ENCODE measurements around the gene HEATR9. TPM values are rescaled to one million over a fixed set of nuclear protein-coding genes. Genes with fewer than 3 reads are reported as not detected.

The HEATR9 gene, protein sequence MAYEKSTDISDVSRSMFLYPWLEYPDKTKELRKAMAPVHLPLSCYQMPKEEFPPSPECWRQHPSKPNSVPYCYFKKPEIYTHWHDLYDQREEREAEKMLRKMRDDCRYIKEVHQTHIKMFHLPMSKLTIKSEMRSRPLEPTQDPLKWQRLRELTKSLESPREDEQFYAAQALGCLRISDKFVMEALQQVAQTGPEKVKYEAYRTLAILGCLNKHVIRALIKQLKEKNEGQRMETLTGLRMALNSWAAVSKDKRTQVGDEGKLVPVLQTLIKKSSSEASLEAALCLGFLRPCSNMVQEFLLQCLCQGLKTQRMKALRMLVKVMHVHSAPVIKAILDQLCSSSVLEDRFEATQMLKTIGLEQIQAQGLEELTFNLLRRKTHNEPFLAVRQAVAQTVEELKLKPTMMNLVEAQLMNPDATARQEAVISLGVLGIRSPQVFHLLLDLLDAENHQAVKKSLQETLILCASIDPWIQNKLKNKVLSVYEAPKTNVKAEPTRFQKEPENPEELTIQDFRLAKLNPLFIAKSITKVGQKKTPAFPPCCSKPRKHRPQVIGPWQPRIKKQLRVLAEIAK
- polyA plus RNA-seq (2012; ENCODE audit: insufficient read depth, insufficient read length): not detected

DNA sequence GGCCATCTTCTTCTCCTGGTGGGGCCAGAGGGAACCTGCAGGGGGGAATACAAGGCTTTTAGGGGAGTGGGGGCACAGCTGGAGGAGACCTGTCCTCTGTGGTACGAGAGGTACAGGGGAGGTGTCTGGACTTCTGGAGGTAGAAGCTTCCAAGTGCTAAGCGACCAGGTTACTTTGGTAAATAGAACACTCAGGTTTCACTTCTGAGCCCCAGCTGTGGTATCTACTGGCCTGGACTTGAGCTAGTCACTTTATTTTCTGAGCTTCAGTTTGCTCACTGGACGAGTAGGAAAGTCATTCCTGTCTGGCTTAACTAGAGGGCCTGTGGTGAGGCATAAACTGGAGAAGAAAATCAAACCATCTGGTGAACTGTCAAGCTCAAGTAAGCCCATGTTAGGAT is at the start of gene HEATR9:
TSS of gene HEATR9 (minus strand) at position 155 of the 400 bp plus-strand sequence. CDS start at position 6, 149 bp downstream.
- no peak for DNase-seq (ENCODE audit: low read depth, low spot score)
- no peak within 1 kb of the TSS for H3K4me3 ChIP-seq (ENCODE audit: low read length)

DNA sequence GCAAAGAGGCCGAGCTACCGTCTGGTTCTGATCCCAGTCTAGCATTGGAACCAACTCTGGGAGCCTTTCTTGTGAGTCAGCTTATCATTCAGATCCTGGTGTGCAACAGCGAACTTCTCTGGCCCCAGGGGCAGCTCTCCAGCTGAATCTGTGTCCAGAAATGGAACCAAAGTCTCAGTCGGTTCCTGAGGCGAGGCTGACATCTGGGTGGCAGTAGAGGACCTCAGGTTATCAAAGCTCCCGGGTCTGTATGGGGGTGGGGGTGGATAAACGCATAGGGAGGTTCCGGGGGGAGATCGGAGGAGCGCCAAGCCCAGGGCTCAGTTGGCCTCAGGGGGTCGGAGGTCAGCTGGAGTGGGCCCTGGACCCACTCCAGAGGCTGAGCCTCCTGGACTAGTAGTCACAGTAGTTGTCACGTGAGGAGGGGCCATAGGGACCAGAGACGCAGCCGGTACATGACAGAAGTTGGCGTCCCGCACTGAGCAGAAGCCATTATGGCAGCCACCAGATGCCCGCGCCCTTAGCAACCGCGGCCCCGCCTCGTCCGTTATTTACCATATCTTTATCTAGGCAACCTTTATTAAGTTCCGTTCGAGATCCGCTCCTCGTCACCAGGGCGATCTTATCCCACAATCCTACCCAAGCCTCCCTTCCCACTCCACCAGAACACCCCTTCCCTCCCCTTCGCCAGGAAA is 49.0 kb upstream of the HEATR9 start:
- H3K4me3 ChIP-seq (ENCODE audit: low read length): no peak overlapping the region
- DNase-seq (ENCODE audit: low read depth, low spot score): no peak

DNA sequence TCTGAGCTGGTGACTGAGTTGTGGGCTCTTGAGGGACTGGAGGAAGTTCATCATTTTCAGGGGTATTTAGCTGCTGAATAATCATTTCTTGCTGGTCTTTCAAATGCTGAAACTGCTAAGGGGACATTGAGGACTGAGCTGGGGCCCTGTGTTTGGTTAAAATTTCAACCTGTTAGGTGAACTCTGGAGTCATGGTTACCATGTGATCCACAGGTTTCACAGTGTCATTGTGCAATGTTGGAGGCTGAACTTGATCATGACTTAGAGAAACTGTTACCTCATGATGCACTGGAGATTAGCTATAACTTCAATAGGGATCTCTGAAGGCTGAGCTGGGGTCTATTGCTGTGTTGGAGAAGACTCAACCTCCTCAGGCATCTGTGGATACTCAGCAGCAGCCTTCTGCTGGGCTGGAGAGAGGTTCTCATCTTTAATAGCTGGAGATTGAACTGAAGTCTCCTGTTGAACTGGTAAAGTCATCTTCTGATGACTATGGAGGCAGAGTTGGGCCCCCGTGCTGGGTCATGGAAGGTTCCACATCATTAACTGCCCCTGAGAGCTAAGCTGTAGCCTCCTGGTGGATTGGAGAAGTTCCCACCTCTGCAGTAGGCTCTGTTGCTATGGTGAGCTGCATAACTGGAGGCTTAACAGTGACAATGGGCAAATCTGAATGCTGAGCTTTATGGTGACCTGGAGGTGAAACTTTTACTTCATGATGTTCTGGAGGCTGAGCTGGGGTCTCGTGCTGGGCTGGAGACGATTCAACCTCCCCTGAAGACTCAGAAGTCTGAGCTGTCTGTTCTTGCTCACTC is 46.7 kb upstream of the HEATR9 start:
- H3K4me3 ChIP-seq (ENCODE audit: low read length): no peak overlapping the region
- no peak for DNase-seq (ENCODE audit: low read depth, low spot score)

DNA sequence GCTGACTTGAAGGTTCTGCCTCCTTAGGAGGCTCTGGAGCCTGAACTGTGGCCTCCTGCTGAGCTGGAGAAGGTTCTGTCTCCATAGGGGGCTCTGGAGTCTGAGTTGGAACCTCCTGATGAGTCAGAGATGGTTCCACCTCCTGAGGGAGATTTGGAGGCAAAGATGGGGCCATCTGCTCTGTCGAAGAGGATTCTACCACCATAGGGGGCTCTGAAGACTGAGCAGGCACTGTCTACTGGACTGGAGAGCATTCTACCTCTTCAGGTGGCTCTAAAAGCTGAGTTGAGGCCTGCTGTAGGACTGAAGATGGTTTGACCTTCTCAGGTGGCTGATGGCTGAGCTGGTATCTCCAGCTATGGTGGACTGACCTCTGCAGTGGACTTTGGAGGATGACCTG is 45.7 kb upstream of the HEATR9 start:
- H3K4me3 ChIP-seq (ENCODE audit: low read length): no peak overlapping the region
- no peak for DNase-seq (ENCODE audit: low read depth, low spot score)

DNA sequence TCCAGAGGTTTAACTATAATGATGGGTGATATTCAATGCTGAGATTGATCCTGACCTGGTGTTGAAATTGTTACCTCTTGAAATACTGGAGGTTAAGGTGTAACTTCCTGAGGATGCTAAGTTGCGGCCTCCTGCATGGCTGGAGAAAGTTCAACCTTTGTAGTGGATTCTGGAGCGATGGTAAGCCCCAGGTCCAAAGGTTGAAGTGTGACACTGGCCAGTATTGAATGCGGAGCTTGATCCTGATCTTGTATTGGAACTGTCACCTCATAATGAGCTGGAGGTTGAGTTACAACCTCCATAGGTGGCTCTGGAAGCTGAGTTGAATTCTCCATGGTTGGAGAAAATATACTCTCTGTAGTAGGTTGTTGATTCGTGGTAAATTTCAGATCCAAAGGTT is 44.9 kb upstream of the HEATR9 start:
- DNase-seq (ENCODE audit: low read depth, low spot score): no peak
- H3K4me3 ChIP-seq (ENCODE audit: low read length): no peak overlapping the region

DNA sequence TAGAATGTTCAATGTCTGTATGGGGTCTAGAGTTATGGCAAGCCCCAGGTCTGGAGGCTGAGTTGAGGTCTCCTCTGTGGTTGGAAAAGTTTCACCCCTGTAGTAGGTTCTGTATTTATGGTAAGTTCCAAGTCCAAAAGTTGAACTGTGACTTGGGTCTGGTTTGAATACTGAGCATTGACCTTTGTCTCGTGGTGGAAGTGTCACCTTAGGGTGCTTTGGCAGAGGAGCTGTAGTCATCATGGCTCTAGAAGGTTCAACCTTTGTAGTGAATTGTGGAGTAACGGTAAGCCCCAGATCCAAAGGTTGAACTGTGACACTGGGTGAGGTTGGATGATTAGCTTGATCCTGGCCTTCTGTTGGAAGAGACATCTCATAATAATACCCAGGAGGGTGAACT is 44.3 kb upstream of the HEATR9 start:
- H3K4me3 ChIP-seq (ENCODE audit: low read length): no peak overlapping the region
- DNase-seq (ENCODE audit: low read depth, low spot score): no peak

DNA sequence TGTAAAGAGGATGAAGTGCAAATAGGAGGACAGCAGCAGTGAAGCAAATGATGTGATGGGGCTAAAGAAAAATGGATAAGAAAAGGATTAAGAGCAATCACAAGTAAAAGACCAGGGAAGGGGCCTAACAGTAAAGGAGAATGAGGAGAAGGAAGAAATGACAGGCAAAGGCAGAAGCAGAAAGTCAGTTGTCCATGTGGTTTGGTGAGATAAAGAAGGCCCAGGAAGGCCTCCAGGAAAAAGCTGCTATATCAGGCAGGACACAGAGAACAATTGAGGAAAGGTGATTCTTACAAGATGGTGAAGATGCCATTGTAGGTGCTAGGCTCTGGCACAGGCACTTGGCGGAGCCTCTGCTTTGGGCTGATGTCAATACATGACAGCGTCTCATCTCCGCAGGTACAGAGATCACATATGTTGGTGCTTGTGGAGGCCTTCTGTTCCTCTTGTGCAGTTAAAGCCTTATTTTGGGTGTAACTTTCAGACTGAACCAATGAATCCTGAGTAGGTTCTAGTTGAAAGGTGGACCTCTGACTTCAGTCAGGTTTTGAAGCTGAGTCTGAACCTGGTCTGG is 43.7 kb upstream of the HEATR9 start:
- H3K4me3 ChIP-seq (ENCODE audit: low read length): no peak overlapping the region
- DNase-seq (ENCODE audit: low read depth, low spot score): no peak

DNA sequence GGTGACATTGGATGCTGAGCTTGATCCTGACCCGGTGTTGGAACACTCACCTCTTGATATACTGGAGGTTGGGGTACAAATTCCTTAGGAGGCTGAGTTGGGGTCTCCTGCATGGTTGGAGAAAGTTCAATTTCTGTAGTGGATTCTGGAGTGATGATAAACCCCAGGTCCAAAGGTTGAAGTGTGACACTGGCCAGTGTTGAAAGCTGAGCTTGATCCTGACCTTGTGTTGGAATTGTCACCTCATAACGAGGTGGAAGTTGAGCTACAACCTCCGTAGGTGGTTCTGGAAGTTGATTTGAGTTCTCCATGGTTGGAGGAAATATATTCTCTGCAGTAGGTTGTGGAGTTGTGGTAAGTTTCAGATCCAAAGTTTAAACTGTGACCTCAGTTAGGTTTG is 40.7 kb upstream of the HEATR9 start:
- H3K4me3 ChIP-seq (ENCODE audit: low read length): no peak overlapping the region
- no peak for DNase-seq (ENCODE audit: low read depth, low spot score)

DNA sequence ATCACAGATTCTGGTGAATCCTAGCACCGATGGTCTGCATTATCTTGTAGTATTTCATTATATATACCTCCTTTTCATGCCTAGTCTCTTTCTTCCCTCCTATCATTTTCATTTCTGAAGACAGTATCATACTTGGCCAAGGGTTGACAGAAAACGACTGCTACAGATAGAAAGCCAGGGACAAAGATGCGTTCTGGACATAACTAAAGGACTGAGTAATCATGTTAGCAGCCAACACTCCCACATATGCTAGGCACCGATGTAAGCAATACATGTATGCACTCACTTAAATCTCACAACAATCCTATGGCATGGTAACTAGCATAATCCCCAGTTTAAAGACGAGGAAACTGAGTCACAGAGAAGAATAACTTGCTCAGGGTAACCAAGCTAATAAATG is 39.0 kb upstream of the HEATR9 start:
- H3K4me3 ChIP-seq (ENCODE audit: low read length): no peak overlapping the region
- no peak for DNase-seq (ENCODE audit: low read depth, low spot score)

DNA sequence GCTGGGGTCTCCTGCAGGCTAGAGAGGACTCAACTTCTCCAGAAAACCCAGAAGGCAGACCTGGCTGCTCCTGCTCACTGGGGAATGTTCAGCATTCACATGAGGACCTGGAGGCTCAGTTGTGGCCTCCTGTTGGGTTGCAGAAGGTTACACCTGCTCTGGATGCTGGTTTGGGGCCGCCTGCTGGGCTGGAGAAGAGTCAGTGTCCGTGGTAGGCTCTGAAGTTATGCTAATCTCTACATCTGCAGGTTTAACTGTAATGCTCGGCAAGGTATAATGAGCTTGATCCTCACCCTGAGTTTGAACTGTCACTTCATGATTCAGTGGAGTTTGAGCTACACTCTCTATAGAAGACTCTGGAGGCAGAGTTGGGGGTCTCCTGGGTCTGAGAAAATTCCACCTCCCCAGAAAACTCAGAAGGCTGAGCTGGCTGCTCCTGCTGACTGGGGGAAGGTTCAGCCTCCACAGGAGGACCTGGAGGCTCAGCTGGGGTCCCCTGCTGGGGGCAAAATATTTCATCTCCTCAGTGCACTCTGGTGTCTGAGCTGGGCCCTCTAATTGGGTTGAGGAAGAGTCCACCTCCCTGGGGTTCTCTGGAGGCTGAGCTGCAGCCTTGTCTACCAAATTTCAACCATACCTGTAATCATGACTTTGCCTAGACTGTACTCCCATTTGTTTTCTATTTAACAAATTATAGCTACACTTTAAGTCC is 38.4 kb upstream of the HEATR9 start:
- no peak for DNase-seq (ENCODE audit: low read depth, low spot score)
- no peak overlapping the region for H3K4me3 ChIP-seq (ENCODE audit: low read length)

DNA sequence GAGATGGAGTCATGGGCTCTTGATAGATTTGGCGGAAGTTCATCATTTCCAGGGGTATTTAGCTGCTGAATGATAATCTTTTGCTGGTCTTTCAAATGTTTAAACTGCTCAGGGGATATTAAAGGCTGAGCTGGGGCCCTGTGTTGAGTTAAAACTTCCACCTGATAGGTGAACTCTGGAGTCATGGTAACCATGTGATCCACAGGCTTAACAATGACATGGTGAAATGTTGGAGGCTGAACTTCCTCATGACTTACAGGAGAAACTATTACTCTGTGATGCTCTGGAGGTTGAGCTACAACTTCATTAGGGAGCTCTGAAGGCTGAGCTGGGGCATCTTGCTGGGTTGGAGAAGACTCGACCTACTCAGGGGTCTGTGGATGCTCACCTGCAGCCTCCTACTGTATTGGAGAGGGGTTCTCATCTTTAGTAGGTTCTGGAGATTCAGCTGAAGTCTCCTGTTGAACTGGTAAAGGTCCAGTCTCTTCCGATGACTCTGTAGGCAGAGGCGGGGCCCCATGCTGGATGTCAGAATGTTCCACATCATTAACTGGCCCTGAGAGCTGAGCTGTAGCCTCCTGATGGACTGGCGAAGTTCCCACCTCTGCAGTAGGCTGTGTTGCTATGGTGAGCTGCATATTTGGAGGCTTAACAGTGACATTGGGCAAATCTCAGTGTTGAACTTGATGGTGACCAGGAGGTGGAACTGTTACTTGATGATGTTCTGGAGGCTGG is 37.7 kb upstream of the HEATR9 start:
- no peak for DNase-seq (ENCODE audit: low read depth, low spot score)
- H3K4me3 ChIP-seq (ENCODE audit: low read length): no peak overlapping the region

DNA sequence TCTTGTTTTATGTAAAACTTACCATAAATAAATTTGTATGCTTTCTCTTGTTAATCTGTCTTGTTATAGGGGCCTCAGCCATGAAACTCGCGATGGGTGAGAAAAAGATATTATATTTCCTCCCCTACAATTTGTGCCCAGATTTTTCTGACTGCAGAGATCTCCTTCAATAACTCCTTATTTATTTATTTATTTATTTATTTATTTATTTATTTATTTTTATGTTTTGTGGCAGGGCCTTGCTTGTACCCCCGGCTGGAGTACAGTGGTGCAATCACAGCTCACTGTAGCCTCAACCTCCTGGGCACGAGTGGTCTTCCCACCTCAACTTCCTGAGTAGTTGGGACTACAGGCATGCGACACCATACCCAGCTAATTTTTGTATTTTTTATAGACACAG is 34.8 kb upstream of the HEATR9 start:
- no peak overlapping the region for H3K4me3 ChIP-seq (ENCODE audit: low read length)
- no peak for DNase-seq (ENCODE audit: low read depth, low spot score)

DNA sequence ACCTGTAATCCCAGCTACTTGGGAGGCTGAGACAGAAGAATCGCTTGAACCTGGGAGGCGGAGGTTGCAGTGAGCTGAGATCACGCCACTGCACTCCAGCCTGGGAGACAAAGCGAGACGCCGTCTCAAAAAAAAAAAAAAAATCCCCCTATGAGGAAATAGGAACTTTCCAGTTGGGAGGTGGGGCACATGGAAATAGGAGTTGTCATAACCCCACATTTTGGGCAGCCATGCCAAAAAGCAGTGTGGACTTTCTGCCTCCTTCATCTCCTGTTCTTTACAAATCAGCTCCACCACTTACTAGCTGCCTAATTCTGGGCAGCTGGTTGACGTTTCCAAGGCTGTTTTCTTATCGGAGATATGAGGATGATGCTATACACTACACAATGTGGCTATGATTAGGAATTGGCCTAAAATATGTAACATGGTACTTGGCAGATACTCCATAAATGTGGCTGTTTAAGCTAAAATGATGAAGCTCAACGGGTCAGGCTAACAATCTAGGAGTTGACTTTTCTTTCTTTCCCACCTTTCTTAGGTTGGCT is 33.0 kb upstream of the HEATR9 start:
- H3K4me3 ChIP-seq (ENCODE audit: low read length): no peak overlapping the region
- DNase-seq (ENCODE audit: low read depth, low spot score): no peak

DNA sequence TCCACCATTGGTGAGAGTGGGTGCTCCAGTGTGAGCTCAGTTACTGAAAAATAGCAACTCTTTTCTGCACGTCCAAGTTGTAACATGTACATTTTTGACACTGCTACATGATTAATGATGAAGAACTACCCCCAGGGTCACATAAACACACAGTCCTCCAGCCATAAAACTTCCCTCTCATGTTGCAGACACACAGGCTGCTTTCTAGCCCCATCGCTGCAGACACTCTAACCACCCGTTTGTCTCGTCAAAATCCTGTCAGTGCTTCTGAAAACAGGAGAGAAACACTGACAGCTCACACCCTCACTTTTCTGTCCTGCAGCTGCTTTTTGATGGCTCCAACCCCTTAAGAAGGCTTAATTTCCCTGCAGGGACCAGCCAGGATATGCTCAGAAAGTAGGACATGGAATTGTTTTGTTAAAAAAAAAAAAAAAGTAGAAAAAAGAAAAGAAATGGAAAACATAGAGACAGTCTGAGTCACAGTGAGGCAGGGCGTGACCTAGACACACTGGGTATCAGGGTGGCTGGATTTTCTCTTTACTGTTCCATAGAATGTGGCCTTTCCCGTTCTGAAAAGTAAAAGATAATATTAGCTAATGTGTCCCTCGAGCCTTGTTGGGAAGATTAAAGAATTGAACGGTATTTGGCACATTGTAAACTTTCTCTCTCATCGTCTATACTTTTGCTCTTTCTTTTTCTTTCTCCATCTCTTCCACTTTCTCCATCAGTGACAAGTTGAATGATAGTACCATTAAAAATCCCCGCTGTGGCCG is 32.2 kb upstream of the HEATR9 start:
- no peak overlapping the region for H3K4me3 ChIP-seq (ENCODE audit: low read length)
- no peak for DNase-seq (ENCODE audit: low read depth, low spot score)

DNA sequence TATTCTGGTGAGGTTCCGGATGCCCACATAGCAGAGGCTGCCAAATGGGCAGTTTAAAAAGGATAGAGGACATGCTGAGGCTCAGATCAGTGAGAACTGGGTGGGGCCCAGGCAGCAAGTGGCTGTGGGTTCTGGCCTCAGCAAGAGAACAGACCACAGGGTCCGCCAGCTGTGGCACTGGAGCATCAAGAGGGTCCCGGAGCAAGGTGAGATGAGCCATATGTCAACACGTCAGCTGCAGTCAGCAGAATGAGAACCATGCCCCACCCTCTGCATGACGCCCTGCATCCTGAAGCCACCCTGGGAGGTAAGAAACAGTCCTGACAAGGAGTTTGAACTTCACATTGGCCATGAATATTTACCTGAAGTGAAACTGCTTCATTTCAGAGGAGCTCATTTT is 31.6 kb upstream of the HEATR9 start:
- no peak overlapping the region for H3K4me3 ChIP-seq (ENCODE audit: low read length)
- no peak for DNase-seq (ENCODE audit: low read depth, low spot score)

DNA sequence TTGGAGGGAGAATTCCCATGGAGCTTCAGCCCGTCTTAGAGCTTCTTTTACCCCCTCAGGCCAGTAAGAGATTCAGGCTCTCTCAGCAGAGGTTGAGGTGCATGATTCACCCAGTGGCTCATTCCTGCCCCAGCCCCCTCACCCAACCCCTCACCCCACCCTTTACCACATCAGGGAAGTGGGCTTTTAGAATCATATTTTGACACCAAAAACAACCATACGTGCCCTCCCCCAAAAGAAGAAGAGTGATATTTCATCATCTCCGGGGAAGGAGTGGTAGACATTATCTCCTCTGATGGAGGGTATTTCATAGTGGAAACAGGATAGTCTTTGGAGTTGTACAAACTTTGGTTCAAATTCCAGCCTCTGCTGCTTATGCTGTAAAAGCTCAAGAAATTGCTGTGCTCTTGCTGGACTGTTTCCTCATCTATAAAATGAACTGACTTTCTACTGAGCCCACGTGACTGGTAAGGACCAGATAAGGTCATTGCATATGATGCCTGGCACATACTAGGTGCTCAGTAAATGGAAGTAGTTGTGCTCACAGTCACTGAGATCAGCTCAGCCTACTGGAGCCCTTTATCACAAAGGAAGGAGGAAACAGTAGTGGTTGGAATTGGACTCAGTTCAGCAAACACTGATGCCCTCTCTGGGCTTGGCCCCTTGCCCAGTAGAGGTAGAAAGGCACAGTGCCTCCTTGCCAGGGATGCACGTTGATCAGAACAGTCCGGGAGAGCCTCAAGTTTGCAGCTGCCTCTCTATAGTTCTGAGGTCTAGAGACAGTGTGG is 29.8 kb upstream of the HEATR9 start:
- H3K4me3 ChIP-seq (ENCODE audit: low read length): no peak overlapping the region

More for the DNA sequence above, 29.8 kb upstream of the HEATR9 start:
- DNase-seq (ENCODE audit: low read depth, low spot score): peak; percentile 34
